ENCODE results near the gene FAM124A. TPM values are rescaled to one million over a fixed set of nuclear protein-coding genes. Genes with fewer than 3 reads are reported as not detected.

The FAM124A gene
- total and polyA plus RNA-seq, 2 donors (not counting 3 experiments of a cell fraction or from before 2014, with no cell fraction given), result 3.8 to 9.9 TPM

- no peak for TF ChIP-seq MYC (IDR thresholded peaks at IDR 0.05; ENCODE audit: low read depth, low read length)
- no peak for TF ChIP-seq FOS (IDR thresholded peaks at IDR 0.05; ENCODE audit: borderline replicate concordance, insufficient read depth, low read length)
- no peak for TF ChIP-seq MAX (IDR thresholded peaks at IDR 0.05; ENCODE audit: insufficient read depth, insufficient read length)
- TF ChIP-seq CTCF (IDR thresholded peaks at IDR 0.05; ENCODE audit: extremely low read depth in 1 of 2, insufficient read depth in 1 of 2, low read depth in 1 of 2, low read length in 2 of 2), result no peak
- TF ChIP-seq GATA2 (IDR thresholded peaks at IDR 0.05; ENCODE audit: insufficient read depth, insufficient read length, low read depth, low read length), result no peak
- TF ChIP-seq JUN (IDR thresholded peaks at IDR 0.05; ENCODE audit: borderline replicate concordance, insufficient read depth, insufficient read length, low read depth), result no peak
- no peak for TF ChIP-seq EZH2 (IDR thresholded peaks at IDR 0.05; ENCODE audit: borderline replicate concordance, low read depth, low read length, severe bottlenecking)
- no peak for TF ChIP-seq POLR2AphosphoS5 (IDR thresholded peaks at IDR 0.05; ENCODE audit: insufficient read depth, low read depth, low read length)
- no peak for TF ChIP-seq POLR2A (IDR thresholded peaks at IDR 0.05; ENCODE audit: low read depth, low read length)
- Histone ChIP-seq H3K4me3 (replicated peaks in 1 of 3; ENCODE audit: insufficient read depth in 1 of 3, low read depth in 1 of 3, low read length in 3 of 3) (no peak overlapping the region), H3K4me2 (ENCODE audit: insufficient read depth, low read length) (no peak overlapping the region), H4K20me1 (replicated peaks; ENCODE audit: control insufficient read depth, extremely low read depth, insufficient read depth, low read length) (no peaks in the 10 kb centered on the region), H3K27me3 (ENCODE audit: control insufficient read depth in 2 of 2, insufficient read depth in 2 of 2, low read length in 2 of 2) (no peaks in the 10 kb centered on the region), H3K4me1 (ENCODE audit: control insufficient read depth, extremely low read depth, insufficient read depth, low read length) (peaks cover 24% of the 10 kb centered on the region), H3K36me3 (ENCODE audit: control insufficient read depth in 2 of 2, extremely low read depth in 1 of 2, insufficient read depth in 2 of 2, low read length in 2 of 2) (no peaks in the 10 kb centered on the region), H3K9ac (replicated peaks; ENCODE audit: extremely low read depth, insufficient read depth, low read length) (no peak overlapping the region), H3K9me3 (replicated peaks; ENCODE audit: control insufficient read depth, insufficient read depth, low read length) (no peaks in the 10 kb centered on the region), H3K9me1 (replicated peaks; ENCODE audit: control insufficient read depth, extremely low read depth, insufficient read depth, low read length) (no peaks in the 10 kb centered on the region), H3K79me2 (ENCODE audit: control insufficient read depth, insufficient read depth, low read length) (no peaks in the 10 kb centered on the region), H2AFZ (ENCODE audit: low read depth, low read length) (no peak overlapping the region), H3K27ac (ENCODE audit: insufficient read depth, low read depth, low read length) (no peak overlapping the region)
- dilution Hi-C loops (cut with MboI; ENCODE audit: extremely low pct_ligation_motif_present, low sequenced_read_pairs), result no loop called here
- CTCF ChIA-PET, result interaction anchor here (0.8 to 1.3 kb wide), 3 partner anchors 25 to 79 kb away, joined by 4 to 6 read pairs (median 5); no protein-coding TSS in a partner anchor
- no TSS peak for BruUV-seq (replicated peaks)
- no peak for FAIRE-seq
- POLR2A ChIA-PET, result no interaction called here
- no peak for DNase-seq (ENCODE audit: low read depth, low spot score)
- intact Hi-C loops (cut with micrococcal nuclease), result loop anchor here (10.0 kb wide), 2 partner anchors 147 to 567 kb away; no protein-coding TSS in a partner anchor
These were observed 5.2 kb downstream of the FAM124A start for GRCh38 chr13:51227404-51227803.

All from endothelial cell of umbilical vein (primary cell).